HG03025 (cell line): ENCODE measurements around the gene CEP350.
"Not testable (repeated sequence)": the region's sequence is repeated elsewhere in the genome, so short reads cannot be mapped to it uniquely, and the experiment has no call there.

Experiments
- ATAC-seq: cut with Tn5 transposase; IDR thresholded peaks from one replicate; pipeline ENCODE4 v1.9.1; 2021; ENCODE audit warnings: mild to moderate bottlenecking, moderate library complexity; ENCODE audit not compliant: unreplicated experiment, low FRiP score

The CEP350 gene

GRCh38 chr1:180112984-180113647 lies 158.5 kb downstream of the CEP350 start:
- no peak for ATAC-seq

DNA sequence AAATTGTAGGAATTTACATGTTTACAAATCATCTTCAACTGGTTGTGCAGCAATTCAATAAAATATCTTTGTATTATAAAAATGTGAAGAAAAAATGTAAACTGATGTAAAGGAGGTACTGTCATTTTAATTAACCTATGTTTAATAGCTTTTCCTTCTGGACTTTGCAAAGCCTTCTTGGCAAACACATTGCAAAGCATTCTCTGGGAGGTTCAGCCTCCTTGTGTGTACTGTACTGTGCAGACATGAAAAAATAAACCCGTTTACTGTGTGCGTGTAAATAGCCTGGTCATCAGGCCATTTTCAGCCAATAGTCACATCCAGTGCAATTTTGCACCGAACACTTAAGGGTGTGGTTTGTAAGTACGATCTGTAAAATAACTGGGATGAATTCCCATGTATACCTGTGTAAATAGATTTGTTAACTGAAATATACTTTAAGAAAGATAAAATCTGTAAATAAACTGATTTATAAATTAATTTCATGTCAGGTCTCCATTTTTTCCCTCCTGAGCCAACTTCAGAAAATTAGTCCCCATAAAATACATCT lies 159.9 kb downstream of the CEP350 start:
- no peak for ATAC-seq

DNA sequence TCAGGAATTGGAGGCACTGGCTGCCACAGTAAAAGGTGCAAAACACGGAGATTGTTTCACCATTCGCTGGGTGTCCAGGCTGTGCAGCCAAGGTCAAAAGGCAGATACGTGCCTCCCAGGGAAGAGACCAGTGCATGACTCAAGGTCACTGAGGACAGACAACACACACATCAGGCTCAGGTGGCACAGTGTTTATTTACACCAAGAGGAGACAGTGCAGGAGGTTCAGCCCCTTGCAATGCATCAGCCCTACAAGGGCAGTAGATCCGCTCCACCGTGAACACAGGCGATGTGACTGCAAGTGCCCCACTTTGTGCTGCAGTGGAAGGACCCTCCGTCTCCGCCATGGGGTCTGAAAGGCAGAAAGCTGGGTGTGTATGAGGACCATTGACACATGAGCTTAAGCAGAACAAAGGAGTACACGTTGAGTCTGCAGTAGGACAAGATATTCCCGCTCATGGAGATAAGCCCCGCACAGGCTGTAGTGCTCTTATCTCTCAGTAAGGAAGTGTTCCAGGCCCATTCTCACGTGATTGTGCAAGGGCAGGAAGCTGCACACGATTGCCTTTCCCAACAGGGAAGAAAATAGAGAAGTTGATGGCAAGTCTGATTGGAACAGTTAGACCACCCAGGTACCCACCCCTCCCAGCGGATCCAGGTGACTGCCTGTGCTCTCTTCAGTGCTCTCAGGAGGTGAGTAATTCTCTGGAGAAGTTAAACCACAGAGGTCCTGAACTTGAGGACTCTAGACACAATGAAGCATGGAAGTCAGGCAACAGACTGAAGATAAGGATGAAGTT lies 162.6 kb downstream of the CEP350 start:
- ATAC-seq = no peak

DNA sequence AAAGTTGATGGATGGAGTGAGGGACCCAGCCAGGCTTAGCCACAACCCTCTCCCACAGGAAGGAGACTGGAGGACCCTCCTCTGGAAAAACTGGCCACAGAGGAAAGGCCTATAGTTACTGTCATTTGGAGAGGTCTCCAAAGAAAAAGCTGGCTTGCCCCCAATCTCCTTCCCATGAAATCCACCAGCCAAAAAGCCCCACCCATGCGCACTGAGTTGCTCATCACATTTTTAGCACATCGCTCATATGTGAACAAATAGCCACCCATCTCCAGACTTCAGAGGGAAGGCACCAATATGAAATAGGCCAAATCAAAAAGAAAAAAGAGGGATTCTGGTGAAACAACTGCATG lies 163.1 kb downstream of the CEP350 start:
- ATAC-seq = no peak

- no peak for ATAC-seq
These were observed 165.2 kb downstream of the CEP350 start for GRCh38 chr1:180119837-180120236.

GRCh38 chr1:180123463-180123936 lies 168.9 kb downstream of the CEP350 start:
- no peak for ATAC-seq

DNA sequence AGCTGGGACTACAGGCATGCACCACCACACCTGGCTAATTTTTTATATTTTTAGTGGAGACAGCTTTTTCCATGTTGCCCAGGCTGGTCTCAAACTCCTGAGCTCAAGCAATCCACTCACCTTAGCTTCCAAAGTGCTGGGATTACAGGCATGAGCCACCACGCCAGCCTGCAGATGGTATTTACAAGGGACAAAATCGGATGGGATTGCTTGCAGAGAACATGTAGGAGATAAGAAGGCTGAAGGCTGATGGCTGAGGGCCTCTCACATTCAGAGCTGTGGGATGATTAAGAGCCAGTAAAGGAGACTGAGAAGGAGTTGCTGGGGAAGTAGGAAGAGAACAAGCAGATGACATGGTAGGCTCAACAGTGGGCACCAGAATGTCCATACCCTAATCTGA lies 176.0 kb downstream of the CEP350 start:
- ATAC-seq = no peak

DNA sequence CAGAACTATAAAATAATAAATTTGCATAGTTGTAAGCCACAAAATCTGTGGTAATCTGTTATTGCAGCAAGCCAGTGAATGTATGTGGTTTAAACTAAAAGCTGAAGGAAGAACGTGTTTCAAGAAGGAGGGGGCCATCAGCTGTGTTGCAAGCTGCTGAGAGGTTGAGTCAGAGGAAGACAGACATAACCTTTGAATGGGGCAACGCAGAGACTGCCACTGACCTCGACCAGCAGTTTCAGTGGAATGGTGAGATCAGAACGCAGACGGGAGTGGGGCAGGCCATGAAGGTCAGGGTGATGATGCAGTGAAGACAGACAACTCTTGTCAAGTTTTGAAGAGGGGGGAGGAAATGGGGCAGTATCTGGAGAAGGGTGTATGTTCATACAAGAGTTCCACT lies 176.9 kb downstream of the CEP350 start:
- no peak for ATAC-seq

GRCh38 chr1:180133193-180133592 lies 178.6 kb downstream of the CEP350 start:
- no peak for ATAC-seq

DNA sequence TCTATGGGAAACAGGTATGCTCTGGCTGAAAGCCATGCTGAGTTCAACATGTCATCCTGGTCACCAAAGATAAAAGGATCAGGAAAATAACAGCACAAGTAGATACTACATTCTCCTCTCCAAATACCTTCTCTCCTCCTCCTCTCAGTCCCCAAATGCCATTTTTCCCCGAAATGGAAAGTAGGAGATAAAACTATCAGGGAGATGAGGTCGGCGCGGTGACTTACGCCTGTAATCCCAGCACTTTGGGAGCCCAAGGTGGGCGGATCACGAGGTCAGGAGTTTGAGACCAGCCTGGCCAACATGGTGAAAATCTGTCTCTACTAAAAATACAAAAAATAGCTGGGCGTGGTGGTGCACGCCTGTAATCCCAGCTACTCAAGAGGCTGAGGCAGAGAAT lies 179.1 kb downstream of the CEP350 start:
- ATAC-seq = not testable (repeated sequence)

DNA sequence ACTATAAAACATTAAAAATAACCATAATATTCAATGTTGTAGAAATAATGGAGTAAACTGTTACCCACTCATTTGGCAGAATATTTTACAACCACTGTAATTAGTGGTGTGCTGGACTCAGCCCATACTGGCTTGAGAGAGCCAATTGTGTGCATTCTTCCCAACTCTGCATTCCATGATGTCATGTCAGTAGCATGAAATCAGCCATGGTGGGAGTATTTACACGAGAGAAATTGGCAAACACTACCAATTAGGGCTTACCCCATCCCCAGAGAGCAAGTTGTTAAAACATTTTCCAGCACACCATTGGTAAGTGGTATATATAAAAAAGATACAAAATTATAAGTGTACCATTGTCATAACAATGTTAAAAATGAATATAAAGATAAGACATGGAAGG lies 180.9 kb downstream of the CEP350 start:
- ATAC-seq = no peak

DNA sequence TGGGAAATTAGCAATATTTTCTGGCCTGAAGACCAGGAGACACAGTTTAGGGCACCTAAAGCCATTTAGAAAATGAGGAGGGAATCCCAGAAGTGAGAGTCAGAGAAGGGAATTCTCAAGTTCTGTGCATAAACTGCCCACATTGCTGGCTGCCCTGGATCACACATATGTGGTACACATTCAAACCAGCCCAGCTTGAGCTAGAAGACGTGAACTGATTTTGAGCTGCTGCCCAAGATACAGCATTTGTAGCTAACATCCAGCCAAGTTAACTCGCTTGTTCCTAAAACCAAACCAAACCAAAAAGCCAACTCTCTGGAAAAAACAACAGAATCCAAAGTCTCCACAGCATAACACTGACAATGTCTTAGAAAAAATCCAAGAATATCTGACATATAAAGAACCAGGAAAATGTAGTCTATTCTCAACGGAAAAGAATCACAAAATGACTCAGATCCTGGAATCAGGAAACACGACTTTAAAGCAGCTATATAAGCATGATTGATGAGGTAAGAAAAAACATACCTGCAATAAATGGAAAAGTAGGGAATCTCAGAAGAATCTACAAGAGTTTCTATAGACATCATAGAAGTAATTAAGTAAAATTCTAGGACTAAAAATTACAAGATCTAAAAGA lies 181.8 kb downstream of the CEP350 start:
- ATAC-seq = no peak

GRCh38 chr1:180136968-180137356 lies 182.4 kb downstream of the CEP350 start:
- no peak for ATAC-seq

DNA sequence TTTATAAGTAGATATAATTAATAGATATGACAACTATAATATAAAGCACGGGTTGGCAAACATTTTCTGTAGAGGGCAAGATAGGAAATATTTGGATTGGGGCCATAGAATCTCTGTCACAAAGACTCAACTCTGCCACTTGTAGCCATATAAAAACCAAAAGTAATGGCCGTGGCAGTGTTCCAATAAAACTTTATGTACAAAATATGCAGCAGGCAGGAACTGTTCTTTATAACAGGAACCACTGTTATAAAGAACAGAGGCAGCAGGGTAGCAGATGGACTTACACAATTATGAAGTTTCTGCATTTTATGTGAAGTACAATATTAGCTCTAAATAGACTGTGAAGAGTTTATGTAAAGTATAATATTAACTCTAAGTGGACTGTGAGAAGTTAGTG lies 183.2 kb downstream of the CEP350 start:
- ATAC-seq = no peak

DNA sequence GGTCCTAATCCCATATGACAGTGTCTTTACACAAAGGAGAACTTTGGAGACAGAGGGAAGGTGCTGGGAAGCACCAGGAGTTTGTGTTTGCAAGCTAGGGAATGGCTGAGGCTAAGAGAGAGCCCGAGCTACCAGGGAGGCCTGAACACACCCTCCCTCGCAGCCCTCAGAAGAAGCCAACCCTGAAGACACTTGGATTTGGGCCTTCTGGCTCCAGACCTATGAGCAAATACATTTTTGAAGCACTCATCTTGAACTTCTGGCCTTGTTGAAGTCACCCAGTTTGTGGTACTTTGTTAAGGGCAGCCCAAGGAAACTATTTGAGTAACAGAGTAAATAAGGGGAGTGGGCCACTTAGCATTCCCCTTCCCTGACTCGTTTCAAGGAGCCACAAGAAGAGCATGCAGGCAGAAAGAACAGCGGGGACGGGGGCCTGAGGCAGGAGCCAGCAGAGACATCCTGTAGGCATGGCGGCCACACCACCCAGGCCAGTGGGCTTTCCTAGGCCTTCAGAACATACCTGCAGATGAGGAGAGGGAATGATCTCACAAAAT lies 186.8 kb downstream of the CEP350 start:
- ATAC-seq = no peak

GRCh38 chr1:180143359-180143758 lies 188.7 kb downstream of the CEP350 start:
- ATAC-seq = no peak

DNA sequence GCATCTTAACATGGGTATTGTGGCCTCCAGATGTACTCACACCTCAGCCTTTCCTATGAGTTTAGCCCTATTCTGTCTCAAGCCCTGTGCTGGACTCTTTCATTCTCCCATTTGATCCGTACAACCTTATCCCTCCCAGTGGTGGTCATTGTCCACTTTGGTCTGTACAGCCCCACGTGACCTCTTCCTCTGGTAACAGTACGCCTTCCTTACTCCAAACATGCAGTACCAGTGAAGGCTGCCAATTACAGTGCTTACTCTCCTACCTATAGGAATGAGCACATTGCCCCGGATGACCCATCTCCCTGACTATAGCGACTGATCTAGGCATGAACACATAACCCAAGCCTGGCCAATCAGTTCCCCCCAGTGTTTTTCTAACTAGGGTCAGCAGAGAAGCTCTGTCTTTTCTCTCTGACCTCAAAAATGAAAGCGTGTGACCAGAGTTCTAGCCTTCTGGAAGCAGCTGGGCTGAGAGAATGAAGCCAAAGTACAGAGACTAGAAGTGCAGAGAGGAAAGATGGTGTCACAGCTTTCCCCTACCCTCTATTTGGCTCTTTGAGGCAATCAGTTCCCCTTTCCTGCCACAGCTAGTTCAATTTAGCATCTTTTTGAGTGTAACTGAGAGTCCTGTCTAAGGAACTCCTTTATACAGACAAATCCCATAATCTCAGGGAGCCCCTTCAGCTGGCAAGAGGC lies 190.2 kb downstream of the CEP350 start:
- ATAC-seq = no peak

GRCh38 chr1:180145446-180145845 lies 190.8 kb downstream of the CEP350 start:
- ATAC-seq = no peak

GRCh38 chr1:180150982-180151381 lies 196.4 kb downstream of the CEP350 start:
- no peak for ATAC-seq

DNA sequence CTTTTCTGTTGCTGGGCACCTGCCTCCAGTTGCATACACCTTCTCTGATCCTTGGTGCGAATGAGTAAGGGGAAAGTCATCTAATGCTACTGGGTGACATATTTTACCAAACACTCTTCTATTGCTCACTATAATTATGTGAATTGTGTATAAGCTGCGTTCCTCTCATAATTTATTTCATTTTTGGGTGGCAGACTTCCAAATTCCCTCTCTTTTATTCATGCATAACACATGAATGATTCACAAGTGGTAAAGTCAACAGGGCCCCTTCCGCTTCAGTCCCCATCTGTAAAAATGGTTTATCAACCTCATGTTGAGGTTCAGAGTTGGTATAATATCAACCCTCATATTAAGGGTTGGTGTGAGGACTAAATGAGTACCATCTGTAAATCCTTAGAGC lies 196.9 kb downstream of the CEP350 start:
- ATAC-seq = no peak
